Measurements from ENCODE around the gene GPX2.
A peak's percentile ranks its signal among the peaks of the same experiment; 100 is the strongest.
"Not testable (repeated sequence)": the region's sequence is repeated elsewhere in the genome, so short reads cannot be mapped to it uniquely, and the experiment has no call there.

GPX2 gene

DNA sequence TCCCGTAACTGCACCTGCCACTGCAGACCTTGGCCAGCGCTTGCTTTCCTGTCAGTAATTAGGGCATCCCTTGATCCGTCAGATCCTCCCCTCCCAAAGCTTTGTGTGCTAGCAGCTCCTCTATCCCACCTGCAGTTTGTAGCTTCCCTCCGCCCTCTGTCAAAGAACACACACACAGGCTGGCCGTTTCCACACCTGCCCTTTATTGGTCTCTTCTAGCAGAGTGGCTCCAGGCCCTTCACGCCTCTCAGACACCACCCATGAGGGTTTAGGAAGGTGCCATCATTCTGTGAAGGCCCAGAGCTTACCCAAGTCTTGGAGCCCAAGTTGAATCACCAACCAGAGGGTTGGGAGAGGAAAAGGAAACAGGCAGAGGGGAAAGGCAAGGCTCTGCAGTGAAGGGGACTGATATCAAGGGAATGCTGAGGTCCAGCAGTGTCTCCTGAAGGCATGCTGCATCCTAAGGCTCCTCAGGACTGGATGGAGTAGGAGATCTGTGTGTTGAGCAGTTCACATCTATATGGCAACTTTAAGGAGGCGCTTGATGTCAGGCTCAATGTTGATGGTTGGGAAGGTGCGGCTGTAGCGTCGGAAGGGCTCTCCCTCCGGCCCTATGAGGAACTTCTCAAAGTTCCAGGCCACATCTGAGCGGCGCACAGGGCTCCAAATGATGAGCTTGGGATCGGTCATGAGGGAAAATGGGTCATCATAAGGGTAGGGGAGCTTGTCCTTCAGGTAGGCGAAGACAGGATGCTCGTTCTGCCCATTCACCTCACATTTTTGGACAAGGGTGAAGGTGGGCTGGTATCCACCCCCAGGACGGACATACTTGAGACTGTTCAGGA is 3.4 kb downstream of the GPX2 start:
- no peak for DNase-seq (ENCODE audit: low read depth)

DNA sequence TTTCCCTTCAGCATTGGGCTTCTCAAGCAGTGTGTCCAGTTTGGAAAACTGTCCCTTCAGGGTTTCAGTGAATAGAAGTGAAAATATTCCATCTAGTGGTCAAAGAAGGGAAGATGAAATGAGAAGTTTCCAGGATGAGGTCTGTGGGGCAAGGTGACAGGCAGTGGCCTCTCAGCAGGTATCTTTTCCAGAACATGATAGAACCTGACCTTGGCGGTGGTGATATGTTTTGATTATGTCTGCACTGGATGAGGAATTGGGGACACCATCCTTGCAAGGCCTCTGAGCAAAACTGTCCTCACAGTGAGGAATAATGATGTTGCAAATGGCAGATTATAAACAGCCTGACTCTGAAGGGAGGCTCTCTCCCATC is 4.7 kb downstream of the GPX2 start:
- no peak for DNase-seq (ENCODE audit: low read depth)

DNA sequence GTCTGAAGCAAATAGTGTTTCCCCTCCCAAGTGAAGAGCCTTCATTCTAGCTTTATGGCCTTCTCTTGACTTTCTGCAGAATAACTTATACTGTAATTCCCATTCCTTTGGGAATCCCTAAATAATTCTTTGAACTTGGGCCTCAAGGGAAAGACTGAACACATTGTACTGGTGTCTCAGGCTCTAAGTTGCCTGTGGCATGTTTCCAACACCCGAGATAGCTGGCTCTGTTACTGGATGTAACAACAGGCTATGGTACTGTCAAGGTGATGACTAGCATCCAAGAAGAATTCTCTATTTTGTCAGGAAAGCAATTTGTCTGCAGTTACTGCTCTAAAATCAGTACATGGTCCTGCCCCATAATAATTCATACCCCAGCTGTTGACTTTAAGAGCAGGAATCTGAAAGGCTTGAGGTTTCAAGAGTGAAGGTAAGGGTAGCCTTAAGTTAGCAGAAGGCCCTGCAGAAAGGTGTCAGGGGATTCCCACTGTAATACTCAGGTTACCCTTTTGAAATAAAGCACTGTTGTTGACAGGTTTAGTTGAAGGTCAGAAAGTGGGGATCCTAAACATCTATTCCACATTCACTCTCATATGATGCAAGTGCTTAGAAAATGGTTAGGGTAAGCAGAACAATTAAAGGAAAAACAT is 5.2 kb downstream of the GPX2 start:
- DNase-seq (ENCODE audit: low read depth) = no peak

DNA sequence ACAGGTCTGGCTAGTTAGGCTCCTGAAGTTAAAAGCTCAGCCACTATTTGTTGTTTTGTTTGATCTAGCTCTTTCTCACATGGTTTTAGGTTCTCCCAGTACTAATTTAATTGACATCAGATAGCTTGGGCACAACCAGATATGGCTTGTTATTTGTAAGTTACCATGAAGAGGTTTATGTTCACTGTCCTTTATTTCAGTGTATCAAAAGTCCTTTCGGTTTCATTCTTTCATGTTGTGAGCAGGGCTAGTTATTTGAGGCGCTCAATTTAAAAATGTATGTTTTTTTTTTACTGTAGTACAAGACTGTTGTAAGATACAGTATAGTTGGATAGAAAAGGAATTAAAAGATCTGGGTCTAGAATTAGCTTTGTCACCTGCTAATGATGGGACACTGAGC is 7.0 kb downstream of the GPX2 start:
- no peak for DNase-seq (ENCODE audit: low read depth)

DNA sequence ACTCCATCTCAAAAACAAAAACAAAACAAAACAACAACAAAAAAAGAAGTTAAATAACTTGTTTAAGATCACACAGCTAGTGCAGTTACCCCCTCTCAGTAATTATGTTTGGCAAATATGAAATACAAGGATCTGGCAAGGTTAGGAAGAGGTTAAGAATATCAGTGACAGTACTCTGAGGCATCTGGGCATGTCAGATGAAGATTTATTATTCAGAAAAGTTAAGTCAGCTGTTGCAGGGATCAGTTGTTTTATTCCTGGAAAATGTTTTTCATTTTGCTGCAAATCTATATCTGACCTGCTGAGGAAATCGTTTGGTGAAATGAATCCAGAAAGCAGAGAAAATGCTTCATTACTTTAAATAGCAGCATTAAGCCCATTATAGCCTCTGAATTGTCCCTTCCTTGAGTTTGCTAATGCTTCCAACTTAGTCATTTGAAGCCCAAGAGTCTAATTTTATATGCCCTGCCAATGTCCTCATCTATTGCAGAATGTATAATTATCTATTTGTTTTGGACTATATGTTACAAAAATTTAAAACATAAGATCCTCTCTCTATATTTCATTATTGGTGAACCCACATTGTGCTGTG is 8.1 kb downstream of the GPX2 start:
- no peak for DNase-seq (ENCODE audit: low read depth)

DNA sequence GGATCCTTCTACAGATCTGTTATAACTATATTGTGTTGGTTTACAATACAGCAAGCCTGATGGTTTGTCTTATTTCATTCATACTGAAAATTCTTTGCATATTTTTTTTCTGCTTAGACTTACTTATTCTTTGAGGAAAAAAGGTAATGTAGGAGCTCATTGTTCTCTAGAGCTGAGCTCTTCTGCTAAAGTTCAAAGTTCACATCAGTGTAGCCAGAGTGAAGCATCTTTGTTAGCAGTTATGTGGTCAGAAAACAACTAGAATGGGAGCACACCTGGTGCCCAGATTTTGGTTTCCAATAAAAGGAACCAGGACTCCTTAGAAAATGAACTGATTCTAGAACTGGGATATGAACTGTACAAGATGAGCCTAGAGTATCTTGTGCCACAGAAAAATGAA is 10.3 kb downstream of the GPX2 start:
- no peak for DNase-seq (ENCODE audit: low read depth)

DNA sequence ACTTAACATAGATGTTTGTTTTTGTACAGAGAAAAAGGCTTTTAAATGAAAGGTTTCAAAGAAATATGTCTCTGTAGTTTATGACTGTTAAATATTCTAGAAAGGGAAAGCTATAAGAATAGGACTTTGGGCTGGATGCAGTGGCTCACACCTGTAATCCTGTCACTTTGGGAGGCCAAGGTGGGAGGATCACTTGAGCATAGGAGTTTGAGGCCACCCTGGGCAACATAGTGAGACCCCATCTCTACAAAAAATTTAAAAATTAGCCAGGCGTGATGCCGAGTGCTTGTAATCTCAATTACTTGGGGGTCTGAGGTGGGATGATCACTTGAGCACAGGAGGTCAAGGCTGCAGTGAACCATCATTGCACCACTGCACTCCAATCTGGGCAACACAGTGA is 11.4 kb downstream of the GPX2 start:
- no peak for DNase-seq (ENCODE audit: low read depth)

DNA sequence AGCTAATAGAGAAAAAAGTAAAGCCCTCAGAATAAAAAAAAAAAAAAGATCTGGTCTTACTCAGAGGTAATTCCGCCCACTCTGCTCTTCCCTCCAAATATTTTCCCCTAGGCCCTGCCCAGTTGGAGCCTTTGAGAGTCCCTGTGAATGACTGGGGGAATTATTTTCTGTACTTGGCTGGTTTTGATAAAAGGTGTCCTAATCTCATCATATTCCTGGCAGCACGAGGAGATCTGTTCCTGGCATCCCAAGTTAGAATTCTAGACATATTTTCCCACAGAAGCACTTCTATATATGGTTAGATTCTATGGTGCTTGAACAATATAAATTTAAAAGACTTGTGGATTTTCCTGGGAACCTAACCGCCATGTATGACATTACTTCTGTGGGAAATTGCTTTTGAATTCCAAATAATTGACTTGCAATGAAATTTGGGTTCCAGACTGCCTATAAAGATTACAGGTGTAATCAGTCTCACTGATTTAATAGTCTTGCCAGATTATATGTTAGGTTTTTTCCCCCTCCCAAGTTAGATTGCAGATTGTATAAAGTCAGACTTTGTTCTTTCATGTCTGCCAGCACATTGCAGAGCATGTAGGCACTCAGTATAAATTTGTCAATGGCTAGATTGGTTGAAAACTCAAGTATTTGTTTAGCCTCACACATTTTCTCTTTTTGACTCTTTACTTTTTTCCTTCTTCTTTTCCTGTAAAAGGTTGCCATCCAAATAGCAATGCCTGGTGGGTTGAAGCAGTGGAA is 12.3 kb downstream of the GPX2 start:
- DNase-seq (ENCODE audit: low read depth) = no peak

DNA sequence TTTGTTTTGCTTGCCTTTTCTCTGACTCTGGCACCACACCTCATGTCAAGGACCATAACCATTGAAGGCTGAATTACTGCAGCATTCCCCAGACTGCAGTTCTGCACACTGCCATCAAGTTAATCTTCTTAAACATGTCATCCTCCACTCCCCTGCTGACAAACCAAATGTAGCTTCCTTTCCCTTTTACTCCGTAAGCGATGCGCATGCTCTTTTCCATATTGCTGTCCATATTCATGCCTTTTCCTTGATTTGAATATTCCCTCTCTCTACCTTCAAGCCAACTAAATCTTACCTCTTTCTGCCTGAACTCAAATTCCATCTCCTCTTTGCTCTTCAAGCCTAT is 13.6 kb downstream of the GPX2 start:
- DNase-seq (ENCODE audit: low read depth) = no peak

DNA sequence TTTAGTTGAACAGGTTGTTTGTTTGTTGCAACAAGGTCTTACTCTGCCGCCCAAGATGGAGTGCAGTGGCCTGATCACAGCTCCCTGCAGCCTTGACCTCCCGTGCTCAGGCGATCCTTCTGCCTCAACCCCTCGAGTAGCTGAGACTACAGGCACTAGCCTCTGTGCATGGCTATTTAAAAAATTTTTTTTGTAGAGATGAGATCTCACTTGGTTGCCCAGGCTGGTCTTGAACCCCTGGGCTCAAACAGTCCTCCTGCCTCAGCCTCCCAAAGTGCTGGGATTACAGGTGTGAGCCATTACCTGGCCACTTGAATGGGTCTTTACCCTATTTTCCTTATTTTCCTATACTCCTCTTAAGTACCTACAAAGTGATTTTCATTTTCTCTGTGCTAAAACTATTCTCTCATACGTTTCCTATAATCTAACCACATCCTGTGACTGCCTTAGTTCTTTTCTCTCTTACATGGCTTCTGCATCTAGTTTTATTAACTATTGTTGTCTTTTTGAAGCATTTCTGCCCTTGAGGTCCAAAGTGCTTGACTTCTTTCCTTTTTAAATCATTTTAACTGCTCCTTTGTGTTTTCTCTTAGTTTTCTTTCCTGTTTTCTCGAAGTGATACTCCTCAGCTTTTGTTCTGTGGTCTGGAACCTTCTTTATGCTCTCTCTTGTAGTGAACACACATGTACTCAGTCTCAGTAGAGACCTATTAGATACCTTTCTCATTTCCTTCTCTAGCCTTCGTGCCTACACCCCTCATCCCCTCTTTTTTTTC is 14.1 kb downstream of the GPX2 start:
- no peak for DNase-seq (ENCODE audit: low read depth)

DNA sequence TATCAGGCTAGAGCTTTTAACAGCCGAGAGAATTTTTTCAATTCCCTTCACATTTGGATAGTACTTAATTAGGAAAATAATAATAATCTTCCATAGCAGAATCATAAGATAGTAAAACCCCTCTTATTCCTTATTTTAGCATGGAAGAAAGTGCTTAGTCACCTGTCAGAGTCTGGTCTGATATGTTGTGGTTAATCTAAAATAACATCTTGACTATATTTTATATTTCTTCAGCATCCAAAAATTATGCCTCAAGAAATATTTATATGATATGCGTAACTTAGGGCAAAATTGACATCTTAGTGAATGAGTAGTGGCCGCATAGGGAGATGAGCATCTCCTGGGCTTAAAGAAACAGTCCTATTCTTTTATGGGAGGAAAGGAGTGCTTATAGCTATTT is 15.5 kb downstream of the GPX2 start:
- DNase-seq (ENCODE audit: low read depth) = no peak

DNA sequence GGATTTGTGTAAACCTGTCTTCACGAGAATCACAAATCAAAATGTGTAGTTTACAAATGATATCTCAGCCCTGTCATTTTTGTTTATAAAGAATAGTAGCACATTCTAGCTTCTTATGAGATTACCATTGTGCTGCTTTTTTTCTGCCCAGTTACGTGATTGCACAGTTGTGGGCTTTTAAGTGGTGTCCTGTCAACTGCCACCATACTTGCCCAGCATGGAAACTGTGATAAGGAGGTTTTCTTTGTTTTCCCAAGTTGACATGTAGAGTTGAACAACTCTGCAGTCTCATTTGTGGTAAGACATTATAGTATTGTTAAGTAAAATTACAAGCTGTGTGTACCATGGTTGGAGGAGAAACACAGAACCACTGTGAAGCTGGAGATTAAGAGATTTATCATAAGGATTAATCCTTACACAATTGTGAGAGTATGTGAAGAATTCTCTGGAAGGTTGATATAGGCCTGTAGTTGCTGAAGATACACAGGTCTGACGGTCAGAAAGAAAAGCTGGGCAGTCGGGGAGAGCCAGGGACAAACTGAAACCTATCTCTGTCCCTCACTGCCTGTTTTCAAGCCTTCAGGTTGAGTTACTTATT is 16.0 kb downstream of the GPX2 start:
- DNase-seq (ENCODE audit: low read depth) = no peak

DNA sequence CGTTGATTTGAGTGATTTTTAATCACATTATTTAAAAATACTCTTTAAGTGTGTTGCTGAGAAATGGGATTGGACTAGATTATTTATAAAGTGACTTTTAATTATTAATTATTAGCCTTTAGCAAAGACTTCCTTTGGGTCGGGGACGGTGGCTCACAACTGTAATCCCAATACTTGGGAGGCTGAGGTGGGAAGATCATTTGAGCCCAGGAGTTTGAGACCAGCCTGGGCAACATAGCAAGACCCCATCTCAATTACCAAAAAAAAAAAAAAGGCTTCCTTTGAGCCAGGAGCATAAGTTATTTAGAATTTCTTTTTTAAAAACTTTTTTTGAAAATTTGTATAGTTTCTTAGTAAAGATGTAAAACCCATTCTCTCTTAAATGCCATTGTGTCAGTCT is 19.5 kb downstream of the GPX2 start:
- DNase-seq (ENCODE audit: low read depth) = no peak

DNA sequence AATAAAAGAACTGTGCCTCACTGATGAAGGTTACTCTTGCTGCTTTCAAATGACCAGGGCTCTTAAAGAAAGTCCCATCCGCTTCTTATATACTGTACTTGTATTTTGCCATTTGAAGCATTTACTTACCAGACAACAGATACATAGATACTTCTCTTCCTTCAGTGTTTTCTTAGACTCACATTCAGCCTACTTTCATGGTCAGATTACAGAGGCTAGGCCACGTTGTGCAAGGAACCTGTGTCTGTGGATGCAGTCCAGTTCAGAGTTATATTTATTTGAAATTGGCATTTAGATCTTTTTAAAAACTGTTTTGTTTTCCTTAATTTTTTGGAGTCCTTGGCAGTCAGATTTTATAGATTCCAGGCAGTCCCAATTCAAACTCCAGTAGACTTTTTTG is 22.1 kb downstream of the GPX2 start:
- DNase-seq (ENCODE audit: low read depth) = no peak

DNA sequence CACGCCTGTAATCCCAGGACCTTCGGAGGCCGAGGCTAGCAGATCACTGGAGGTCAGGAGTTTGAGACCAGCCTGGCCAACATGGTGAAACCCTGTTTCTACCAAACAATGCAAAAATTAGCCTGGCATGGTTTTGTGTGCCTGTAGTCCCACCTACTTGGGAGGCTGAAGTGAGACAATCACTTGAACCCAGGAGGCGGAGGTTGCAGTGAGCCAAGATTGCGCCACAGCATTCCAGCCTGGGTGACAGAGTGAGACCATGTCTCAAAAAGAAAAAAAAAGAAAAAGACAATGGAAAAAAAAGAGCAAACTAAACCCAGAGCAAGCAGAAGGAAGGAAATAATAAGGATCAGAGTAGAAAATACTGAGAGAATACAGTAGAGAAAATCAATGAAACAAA is 22.9 kb downstream of the GPX2 start:
- no peak for DNase-seq (ENCODE audit: low read depth)

DNA sequence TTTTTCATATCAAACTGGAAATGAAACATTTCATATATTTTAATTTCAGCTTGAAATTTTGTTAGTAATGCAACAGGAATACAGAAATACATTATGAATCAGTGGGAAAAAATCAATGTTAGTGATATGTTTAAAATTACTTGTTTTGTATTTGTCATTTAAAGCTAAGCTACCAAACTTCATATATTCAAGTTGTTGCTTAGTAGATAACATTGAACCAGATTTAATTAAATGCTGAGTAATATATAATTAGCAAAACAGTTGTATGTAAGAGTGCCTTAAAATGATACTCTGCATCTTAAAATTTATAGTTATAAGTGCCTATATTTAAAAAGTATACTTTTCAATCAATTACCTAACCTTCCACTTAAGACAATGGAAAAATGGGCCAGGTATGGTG is 23.3 kb downstream of the GPX2 start:
- no peak for DNase-seq (ENCODE audit: low read depth)

DNA sequence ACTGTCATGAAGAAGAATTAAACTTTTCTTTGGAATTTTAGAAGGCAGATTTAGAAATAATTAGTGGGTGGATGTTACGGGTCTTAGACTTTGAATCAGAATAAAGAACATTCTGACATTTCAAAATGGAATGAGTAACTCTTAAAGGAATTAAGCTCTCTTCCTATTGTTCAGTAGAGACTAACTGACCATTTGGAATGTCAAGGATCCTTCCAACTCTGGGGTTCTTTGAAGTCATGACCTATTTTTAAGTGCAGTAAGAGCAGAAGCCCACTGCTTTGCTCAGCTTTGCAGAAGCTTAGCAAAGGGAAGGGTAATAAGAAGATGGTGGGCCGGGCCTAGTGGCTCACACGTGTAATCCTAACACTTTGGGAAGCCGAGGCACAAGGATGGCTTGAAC is 24.3 kb downstream of the GPX2 start:
- no peak for DNase-seq (ENCODE audit: low read depth)

DNA sequence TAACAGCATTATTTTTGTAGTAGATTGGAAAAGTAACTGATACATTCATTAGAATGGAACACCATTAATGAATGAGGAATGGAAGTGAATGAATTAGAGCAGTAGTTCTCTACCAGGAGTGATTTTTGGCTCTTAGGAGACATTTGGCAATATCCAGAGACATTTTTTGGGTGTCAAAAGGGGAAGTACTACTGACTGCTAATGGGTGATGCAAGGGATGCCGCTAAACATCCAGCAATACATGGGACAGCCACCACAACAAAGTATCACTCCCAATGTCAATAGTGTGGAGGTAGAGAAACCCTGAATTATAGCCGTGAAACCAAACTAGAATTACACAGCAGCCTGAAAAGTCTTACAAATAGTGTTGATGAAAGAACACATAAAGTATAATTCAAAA is 26.7 kb downstream of the GPX2 start:
- DNase-seq (ENCODE audit: low read depth) = no peak

DNA sequence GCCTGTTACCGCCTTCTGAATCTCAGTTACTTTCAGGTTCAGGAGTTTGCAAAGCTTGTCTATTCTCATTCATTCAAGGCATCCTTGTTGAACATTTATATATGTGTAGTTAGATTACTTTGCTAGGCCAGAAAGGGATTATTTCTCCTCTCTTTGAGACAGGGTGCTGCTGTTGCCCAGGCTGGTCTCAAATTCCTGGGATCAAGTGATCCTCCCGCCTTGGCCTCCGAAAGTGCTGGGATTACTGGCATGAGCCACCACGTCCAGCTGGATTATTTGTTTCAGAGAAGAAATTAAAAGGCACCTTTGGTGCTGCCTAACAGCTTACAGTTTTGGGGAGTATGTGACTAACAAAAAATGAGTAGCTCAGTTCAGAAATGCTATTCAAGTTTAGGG is 27.5 kb downstream of the GPX2 start:
- no peak for DNase-seq (ENCODE audit: low read depth)

DNA sequence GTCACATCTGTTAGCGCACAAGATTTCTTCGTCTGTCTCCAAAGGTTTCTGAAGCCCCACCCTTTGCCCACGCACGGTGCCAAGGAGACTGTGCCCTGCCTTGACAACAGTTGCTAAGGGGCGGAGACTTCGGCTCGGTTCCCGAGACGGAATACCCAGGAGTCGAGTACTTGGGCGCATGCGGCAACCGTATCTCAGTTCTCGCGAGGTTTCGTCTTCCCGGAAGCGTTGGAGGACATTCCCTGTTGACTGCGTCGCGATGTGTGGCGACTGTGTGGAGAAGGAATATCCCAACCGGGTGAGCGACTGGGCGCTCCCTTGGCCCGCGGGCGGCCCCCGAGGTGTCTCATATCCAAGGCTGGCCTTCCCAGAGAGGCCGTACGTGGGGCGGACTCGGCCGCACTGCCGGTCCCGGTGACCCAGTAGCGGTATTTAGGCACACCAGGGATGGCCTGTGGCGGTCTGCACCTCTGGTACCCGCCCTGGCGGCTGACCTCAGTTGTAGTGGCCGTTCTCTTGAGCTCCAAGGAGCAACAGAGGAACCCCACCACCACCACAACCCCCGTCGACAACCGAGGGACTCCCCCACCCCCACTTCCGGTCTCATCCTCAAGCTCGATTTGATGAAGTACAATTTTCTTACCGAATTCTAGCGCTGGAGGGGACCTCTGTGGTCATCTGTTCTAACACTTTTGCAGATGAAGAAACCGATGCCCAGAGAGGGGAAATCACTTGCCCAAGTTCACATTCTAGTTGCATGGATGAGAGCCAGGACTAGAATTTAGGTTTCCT is 28.1 kb downstream of the GPX2 start, which contains the start of gene CHURC1:
TSS of gene CHURC1 (plus strand) at position 219 of the 792 bp plus-strand sequence. CDS start at position 260, 41 bp downstream.
- peak; percentile 93 for DNase-seq (ENCODE audit: low read depth)

DNA sequence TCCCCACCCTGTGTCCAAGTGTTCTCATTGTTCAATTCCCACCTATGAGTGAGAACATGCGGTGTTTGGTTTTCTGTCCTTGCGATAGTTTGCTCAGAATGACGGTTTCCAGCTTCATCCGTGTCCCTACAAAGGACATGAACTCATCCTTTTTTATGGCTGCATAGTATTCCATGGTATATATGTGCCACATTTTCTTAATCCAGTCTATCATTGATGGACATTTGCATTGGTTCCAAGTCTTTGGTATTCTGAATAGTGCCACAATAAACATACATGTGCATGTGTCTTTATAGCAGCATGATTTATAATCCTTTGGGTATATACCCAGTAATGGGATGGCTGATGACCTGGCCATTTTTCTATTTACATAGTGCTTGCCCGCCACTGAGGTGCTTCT is 29.1 kb downstream of the GPX2 start:
- DNase-seq (ENCODE audit: low read depth) = not testable (repeated sequence)
